ENCODE measurements around the gene SMC1A.

The SMC1A gene

GRCh38 chrX:53438832-53439230, 16.4 kb upstream of the SMC1A start:
- no peak overlapping the region for H3K4me3 ChIP-seq (replicated peaks; ENCODE audit: low read depth, low read length)
- TF ChIP-seq CTCF (IDR thresholded peaks at IDR 0.05; ENCODE audit: low read length, missing control alignments): no peak
- no peak for DNase-seq (ENCODE audit: low read depth)

GRCh38 chrX:53438174-53438831, 15.8 kb upstream of the SMC1A start:
- H3K4me3 ChIP-seq (replicated peaks; ENCODE audit: low read depth, low read length): no peak overlapping the region
- no peak for TF ChIP-seq CTCF (IDR thresholded peaks at IDR 0.05; ENCODE audit: low read length, missing control alignments)
- no peak for DNase-seq (ENCODE audit: low read depth)

GRCh38 chrX:53437206-53437605, 14.8 kb upstream of the SMC1A start:
- H3K4me3 ChIP-seq (replicated peaks; ENCODE audit: low read depth, low read length): no peak overlapping the region
- TF ChIP-seq CTCF (IDR thresholded peaks at IDR 0.05; ENCODE audit: low read length, missing control alignments): no peak
- DNase-seq (ENCODE audit: low read depth): no peak

DNA sequence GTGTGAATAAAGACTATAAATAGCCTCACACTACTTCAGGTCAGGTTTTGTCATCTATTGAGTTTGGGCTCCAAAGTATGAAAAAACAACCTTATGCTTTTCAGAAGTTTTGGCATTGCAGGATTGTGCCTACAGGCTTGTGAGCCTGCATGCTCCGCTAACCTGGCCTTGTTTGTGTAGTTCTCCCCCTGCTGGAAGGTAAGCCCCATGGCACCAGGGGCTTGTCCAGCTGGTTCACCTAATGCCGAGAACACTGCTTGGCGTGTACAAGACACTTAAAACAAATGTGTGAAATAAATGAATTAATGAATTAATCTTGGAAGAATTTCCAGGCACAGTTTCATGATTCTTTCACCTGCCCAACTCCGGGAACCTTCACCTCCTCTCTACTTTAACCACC, 13.5 kb upstream of the SMC1A start:
- H3K4me3 ChIP-seq (replicated peaks; ENCODE audit: low read depth, low read length): no peak overlapping the region
- TF ChIP-seq CTCF (IDR thresholded peaks at IDR 0.05; ENCODE audit: low read length, missing control alignments): peak; percentile 85
- peak; percentile 72 for DNase-seq (ENCODE audit: low read depth)

DNA sequence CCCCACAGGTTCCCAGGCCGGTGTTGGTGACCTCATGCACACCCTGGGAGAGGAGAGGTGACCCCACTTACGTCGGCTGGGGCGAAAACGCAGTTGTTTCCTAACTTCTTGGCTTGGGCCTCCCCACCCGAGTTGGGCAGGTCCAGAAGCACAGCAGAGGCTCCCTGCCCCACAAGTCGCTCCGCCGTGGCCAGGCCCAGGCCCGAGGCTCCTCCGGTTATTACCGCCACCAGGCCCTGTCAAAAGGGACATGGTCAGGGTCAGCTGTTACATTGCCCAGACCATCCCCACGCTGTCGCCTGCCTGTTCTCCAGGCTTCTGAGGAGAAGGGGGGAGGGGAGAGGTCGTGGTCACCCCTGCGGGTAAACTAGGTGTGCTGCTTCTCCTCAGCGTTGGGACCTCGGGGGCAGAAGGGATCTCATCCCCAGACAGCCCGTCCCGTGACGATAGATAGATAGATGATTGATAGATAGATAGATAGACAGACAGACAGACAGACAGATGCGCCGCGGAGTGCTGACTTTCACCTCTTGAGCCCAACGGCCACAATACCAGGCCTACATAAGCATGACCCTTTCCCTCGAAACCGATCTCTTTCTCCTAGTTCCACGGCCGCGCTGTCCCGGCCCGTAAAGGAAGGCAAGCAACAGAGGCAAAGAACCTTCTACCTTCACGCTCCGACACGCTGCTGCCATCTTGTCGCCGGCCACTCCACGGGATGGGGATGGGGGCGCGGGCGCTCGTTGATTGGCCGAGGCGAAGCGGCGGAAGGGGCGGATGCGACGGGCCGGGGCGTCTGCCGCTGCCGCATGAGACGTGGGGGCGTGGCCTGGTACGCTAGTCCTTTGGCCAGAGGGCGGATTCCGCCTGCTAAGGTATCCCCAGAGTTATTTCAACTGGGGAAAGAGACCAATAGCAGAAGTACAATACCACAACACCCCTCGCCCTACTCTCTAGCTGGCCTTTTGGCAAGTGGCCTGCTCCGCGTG, 11.5 kb upstream of the SMC1A start, which contains the start of gene HSD17B10:
TSS of gene HSD17B10 (minus strand) at position 720 of the 989 bp plus-strand sequence. CDS start at position 695, 25 bp downstream.
- DNase-seq (ENCODE audit: low read depth): peak; percentile 75
- peak within 1 kb of the TSS; percentile 82 for H3K4me3 ChIP-seq (replicated peaks; ENCODE audit: low read depth, low read length)
- TF ChIP-seq CTCF (IDR thresholded peaks at IDR 0.05; ENCODE audit: low read length, missing control alignments): no peak

- TF ChIP-seq CTCF (IDR thresholded peaks at IDR 0.05; ENCODE audit: low read length, missing control alignments): no peak
- H3K4me3 ChIP-seq (replicated peaks; ENCODE audit: low read depth, low read length): no peak overlapping the region
Measured at GRCh38 chrX:53430231-53430630, 7.8 kb upstream of the SMC1A start.

More at GRCh38 chrX:53430231-53430630, 7.8 kb upstream of the SMC1A start:
- DNase-seq (ENCODE audit: low read depth): no peak
